HG02885 (cell line): Measurements from ENCODE around the gene HTRA3.

Experiments
- ATAC-seq: cut with Tn5 transposase; IDR thresholded peaks from one replicate; pipeline ENCODE4 v1.9.1; 2021; ENCODE audit warnings: mild to moderate bottlenecking; ENCODE audit not compliant: unreplicated experiment, poor library complexity

Gene HTRA3

DNA sequence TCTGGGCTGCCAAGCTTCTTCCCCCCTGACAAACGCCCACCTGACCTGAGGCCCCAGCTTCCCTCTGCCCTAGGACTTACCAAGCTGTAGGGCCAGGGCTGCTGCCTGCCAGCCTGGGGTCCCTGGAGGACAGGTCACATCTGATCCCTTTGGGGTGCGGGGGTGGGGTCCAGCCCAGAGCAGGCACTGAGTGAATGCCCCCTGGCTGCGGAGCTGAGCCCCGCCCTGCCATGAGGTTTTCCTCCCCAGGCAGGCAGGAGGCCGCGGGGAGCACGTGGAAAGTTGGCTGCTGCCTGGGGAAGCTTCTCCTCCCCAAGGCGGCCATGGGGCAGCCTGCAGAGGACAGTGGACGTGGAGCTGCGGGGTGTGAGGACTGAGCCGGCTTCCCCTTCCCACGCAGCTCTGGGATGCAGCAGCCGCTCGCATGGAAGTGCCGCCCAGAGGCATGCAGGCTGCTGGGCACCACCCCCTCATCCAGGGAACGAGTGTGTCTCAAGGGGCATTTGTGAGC, 37.0 kb downstream of the HTRA3 start:
- no peak for ATAC-seq

DNA sequence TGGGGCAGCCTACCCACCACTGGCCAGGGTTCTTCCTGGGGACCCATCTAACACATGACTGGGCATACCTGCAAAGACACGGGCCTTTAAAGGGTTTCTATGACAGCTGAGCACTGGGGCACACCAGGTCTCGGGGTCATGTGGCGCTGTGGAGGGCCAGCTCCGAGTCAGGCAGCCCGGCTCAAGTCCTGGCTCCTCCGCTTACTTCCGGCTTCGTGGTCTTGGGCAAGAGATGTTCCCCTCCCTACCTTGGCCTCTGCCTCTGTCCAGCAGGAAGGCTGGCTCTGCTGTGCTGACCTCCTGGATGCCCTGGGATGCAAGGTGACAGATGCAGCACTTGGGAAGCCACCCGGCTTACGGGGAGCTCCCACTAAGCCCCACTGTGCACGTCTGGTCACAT, 37.6 kb downstream of the HTRA3 start:
- no peak for ATAC-seq

DNA sequence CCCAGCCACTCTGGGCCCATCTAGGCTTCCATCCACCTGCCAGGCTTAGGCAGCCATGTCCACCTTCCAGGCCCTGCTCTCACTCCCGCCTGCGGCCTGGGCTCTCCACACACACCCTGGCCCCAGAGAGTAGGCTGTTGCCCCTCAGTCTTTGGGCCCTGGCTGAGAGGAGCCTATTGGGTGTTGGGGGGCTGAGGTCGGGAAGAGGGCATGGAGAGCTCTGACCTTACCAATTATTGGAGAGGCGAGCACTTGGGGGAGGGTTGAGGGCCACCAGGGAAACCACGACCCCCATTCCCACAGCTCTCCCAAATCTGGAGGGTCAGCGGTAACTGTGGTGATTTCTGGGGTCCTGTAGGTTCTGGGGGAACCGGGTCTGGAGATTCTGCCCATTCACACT, 38.2 kb downstream of the HTRA3 start:
- no peak for ATAC-seq

DNA sequence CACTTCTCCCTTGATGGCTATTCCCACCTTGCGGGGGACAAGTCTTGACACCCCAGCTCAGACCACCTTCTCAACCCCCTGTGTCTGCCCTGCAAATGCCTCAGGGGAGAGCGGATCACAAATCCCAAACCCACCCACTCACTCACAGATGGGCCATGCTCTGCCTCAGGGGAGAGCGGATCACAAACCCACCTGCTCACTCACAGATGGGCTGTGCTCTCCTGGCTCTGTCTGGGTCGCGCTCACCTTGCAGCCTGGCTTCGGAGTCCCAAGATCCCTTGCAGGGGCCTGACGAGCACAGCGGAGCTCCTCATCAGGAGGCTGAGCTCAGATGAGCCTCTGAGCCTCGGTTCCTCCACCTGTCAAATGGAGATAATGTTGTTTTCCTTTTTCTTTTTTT, 38.6 kb downstream of the HTRA3 start:
- ATAC-seq = no peak

DNA sequence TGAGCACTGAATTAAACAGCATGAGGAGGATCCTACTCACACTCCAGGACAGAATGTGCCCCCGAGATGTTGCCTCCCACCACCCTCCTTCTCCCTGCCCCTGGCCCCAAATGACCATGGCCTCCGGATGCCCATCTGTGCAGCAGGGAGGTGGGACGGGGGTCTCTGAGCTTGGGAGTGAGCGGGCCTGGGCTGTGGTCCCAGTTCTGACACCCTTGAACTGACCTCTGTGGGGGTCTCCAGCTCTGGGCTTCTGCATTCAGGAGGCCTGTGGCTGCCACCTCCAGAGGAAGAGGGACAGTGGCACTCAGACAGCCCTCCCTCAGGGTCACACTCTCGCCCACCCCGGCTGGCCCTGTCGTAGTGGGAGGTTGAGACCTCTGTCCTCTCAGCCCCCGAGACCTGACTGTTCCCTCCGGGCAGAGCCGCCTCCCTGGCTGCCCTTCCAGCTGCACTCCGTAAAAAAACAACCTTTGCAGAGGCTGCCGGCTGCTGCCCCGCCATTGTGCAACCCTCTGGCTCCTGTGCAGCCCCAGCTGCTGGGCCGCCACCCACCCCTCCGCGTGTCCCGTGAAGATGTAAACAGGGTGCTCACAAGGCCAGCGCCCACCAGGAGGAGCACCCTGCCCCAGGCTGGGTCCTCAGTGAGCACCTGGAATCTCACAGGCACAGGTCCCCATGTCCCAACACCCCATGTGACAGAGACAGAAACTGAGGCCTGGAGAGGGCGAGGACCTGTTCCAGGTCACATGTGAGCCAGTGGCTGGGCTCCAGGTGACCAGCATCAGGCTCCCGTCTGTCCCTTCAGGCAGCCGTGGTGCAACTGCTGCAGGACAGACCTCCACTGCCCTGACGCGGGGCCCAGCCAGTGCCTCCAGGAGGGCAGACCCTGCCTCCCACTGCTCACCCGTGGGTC, 39.6 kb downstream of the HTRA3 start:
- no peak for ATAC-seq

DNA sequence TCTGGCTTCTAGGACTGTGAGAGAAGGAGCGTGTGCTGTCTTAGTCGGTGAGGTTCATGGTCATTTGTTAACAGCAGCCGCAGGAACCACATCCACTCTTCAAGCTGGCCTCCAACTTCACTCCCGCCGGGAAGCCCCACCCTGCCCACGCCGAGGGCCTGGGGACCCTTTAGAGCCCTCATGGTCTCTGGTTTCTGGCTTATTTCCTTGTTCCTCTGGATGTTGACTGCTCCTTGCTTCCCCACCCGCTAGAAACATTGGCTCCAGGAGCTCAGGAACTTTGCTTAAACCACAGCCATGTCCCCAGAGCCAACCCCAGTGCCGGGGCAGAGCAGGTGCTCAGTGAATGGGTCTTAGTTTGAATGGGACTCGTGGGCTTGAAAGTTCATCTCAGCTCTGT, 40.8 kb downstream of the HTRA3 start:
- no peak for ATAC-seq

DNA sequence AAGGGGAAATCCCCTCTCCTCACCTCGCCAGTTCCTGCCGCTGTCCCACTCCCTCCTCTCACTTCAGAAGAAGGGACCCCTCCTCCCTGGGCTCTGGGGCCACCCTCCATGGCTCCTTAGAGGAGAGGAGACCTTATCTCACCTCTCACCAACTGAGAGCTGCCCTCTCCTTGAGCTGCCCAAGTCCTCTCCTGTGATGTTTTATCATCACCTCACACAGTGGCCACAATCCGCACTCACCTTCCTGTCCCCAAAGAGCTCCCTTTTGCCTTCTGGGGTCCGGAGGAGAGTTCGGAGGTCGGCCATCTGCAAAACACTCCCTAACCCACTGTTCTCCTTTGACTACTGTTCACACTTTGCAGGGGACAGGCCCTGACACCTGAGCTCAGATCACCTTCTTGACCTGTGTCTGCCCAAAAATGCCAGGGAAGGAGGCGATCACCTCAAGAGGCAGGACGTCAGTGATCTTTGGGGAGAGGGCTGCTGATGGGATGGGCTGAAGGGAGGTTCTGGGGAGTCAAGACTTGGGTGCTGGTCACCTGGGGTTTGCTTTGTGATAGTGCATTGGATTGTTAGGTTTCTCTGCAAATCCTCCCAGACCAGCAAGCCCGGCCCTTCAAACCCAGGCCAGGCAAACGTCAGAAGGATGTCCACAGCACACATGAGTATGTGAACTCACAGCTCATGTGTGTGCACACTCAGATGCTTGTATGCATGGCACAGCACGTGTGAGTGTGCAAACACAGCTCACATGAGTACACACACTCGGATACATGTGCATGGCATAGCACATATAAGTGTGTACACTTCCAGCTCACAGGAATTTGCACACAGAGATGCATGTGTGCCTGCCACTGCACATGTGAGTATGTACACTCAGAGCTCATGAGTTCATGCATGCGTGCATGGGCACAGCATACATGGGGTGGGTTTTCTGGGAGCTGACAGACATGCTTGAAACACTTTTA, 41.8 kb downstream of the HTRA3 start:
- ATAC-seq = no peak

DNA sequence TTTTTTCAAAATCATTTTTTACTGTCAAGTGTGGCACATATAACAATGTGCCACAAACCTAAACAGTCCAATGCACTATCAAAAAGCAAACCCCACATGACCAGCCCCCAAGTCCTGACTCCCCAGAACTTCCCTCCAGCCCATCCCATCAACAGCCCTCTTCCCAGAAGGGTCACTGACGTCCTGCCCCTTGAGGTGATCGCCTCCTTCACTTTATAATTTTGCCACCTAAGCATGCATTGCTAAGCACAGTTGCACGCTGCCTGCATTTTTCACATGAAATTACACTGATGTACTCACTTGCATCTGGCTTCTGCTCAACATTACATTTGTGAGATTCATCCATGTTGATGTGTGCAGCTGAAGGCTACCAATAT, 42.5 kb downstream of the HTRA3 start:
- ATAC-seq = no peak

DNA sequence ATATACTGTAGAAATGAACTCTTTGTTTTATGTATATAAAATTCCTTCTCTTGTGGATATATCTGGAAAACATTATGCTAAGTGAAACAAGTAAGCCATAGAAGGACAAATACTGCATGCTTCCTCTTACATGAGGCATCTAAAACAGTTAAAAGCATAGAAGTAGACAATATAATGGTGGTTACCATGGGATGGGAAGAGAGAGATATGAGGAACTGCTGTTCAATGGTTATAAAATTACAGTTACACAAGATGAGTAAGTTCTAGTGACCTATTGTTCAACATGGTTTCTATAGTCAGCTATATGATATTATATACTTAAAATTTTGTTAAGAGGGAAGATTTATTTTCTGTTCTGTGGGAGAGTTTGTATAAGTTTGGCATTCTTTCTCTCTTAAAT, 43.4 kb downstream of the HTRA3 start:
- no peak for ATAC-seq

DNA sequence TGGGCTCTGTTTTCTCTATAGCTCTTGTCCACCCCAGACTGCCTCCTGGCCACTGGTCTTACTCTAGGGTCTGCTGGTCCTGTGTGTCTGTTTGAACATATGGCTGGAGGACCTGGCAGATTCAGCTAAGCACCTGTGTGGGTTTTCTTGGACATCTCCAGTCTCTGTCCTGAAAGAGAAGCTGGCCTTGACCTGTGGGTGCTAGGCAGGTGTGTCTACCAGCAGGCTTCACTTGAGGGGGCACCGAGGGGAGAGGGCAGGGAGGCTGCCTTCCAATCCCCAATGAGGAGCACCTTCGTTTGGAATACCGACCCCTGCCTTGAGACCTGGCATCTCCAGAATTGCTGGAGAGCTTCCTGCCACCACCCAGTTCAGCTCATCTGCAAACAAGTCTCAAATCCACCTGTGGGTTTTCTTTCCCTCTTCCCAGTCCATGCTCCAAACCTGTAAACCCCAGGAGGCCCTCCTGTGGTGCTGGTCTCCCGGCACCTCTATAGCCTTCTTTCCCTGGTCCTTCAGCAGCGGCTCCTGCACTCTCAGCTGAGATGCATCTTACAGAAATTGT, 45.2 kb downstream of the HTRA3 start:
- no peak for ATAC-seq

DNA sequence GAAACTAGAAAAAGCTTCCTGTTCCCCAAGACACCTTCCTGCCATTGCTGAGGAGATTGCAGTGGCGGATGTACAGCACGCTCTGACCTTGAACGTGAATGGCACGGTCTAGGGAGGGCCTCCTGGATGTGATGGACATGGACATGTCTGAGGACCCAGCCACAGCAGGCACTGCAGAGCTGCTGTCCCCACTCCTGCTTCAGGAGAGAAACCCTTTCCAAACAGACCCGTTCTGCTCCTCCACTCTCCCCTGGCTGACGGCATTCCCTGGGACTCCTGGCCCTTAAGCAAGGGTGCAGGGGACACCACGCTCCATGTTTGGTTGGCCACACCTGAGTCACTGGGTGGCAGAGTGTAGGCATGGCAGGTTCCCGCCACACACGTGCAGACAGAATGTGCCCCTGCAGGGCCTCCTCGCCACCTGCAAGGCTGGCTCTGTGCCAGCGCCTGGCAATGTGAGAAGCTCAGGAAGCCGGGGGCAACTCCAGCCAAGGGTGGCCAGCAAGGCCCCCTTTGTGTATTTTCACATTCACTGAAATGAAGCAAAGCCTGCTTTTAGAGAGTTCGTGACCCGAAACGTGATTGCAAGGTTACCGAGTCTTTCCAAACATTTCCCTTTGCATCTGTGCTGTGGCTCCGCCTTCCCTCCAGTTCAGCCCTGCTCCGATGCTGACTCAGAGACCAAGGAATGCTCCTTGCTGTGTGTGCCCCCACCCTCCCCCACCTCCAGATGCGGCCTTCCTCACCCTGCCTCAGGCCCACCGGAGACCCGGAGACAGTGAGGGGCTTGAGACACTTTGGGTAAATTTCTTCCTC, 46.1 kb downstream of the HTRA3 start:
- no peak for ATAC-seq

DNA sequence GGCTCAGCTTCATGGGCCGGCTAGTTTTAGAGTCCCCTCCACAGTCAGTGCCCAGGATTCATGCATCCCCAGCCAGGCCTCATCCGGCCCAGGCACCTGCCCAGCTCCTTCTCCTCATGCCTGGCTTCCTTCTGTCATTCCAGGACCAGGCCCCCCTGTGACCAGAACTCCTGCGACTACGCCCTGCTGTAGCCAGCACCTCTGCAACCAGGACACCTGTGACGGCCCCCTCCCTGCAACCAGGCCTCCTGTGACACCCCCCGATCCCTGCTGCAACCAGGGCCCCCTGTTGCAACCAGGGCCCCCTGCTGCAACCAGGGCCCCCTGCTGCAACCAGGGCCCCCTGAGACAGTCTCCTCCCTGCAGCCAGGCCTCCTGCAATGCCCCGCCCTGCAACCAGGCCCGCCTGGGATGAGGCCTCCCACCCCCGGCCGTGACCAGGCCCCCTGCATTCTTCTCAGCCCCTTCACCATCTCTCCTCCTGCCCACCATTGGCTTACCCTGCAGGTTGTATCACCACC, 46.8 kb downstream of the HTRA3 start:
- ATAC-seq = no peak

DNA sequence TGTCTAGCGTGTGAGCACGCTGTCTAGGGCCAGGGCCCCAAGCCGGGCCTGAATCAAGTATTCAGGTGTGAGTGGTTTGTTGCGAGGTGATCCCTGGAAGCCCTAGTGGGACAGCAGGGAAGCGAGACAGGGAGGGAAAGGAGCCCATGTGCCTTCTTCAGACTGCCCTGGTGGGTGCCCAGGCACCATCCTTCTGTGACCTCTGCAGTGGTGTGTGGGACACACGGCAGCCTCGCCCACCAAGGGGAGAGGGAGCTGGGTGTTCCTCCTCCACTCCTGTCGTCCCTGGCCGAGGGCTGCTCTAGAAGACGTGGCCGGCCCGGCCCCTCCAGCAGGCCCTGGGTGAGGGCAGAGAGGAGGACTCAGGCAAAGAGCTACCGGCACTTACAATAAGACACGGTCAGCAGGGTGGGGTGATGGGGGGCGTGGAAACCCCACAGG, 47.4 kb downstream of the HTRA3 start:
- no peak for ATAC-seq

DNA sequence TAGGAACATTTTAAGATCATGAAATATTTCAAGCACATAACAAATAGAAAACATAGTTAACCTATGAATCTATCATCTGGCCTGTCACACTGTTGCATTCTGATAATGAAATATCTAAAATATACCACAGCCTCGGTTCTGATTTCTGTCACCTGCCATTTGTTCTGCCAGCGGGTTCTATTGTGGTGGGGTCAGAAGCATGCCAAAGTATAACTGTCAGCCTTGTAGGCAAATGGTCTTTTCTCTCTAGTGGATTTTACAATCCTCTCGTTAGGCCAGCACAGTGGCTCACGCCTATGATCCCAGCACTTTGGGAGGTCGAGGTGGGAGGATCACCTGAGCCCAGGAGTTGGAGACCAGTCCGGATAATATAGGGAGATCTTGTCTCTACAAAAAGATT, 47.9 kb downstream of the HTRA3 start:
- ATAC-seq = no peak

DNA sequence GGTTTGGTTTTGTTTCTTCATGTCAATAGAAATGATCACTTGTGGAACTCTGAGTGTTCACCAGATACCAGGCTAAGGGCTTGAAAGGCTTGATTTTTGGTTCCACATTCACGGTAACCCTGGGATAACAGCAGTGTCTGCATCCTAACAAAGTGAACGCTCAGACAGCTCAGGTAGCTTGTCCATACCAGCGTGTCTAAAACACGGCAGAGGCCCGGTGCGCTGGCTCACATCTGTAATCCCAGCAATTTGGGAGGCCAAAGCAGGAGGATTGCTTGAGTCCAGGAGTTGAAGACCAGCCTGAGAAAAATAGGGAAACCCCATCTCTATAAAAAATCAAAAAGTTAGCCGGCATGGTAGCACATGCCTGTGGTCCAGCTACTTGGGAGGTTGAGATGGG, 49.0 kb downstream of the HTRA3 start:
- ATAC-seq = no peak

DNA sequence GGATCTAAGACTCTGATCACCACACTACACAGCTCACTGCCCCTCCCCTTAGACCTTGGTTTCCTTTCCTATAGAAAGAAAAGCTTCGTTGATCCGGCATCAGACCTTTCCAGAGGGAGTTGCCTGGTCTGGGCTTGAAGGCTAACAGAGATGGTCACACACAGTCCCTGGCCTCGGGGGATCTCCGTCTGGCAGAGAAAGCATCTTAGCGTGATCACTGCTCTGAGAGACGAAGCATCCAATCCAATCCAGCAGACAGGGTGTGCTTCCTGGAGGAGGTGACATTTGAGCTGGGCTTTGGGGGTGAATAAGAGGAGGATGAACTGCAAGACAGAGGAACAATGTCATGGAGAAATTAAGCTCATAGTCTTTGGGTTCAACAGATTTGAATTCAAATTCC, 49.5 kb downstream of the HTRA3 start:
- ATAC-seq = no peak

DNA sequence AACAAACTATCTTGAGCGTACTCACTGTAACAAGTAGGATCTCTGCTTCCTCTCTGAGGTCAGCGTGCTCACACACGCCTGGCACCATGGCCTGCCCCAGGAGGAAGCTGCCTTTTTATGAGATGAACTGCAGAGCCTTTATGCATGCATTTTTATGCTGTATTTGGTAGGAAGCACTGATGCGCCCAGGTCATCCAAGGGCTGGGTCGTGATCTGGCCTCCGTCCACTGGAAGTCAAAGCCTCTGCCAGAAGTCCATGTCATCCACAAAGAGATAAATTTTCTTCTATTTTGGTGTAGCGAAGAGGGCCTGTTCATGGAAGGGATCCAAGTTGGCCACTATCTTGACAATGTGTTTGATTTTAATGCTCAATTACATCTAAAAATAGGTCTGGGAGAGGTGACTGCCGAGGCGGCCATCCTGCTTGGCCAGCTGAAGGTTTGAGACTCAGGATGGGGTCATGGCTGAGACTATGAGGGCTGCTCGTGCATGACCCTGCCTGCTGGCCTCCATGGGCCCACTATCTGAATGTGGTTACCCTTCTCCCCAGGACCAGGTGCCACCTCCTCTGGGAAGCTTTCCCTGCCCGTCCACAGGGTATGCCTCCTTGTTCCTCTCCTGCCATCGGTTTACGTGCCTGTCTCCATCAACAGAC, 50.3 kb downstream of the HTRA3 start:
- ATAC-seq = no peak

DNA sequence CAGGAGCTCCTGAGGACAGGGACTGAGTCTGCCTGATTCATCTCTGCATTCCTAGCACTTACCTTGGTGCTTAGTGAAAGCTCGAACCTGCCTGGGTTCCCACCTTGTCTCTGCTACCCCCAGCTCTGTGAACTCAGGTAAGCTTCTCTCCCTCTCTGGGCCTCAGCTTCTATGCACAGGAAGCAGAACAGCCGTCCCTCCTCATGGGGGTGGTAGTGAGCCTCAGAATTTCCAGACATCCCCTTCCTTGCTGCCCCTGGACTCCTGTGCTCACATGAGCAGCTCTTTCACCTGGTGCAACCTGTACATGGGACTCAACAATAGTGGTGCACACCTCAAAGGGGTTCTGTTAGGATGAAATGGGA, 50.8 kb downstream of the HTRA3 start:
- ATAC-seq = no peak

DNA sequence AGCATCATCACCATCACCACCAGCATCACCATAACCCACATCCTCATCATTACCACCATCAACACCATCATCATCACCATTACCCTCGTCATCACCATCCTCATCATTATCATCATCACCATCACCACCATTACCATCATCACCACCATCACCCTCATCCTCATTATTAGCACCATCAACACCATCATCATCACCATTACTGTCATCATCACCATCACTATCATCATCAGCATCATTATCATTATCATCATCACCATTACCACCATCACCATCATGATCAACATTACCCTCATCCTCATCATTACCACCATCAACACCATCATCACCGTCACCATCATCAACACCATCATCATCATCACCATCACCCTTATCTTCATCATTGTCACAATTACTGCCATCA, 51.7 kb downstream of the HTRA3 start:
- ATAC-seq = no peak
